NT2/D1 (cell line): Measurements from ENCODE around the gene CDRT4.

ENCODE experiments used
- SUZ12 ChIP-seq: IDR thresholded peaks from 2 replicates; pipeline ENCODE4 v1.6.1; 2011; ENCODE audit not compliant: insufficient read length, insufficient read depth; ENCODE audit errors: extremely low read depth
- YY1 ChIP-seq: IDR thresholded peaks from 2 replicates; pipeline ENCODE4 v1.6.1; 2011; ENCODE audit not compliant: insufficient read length, insufficient read depth
- ZNF274 ChIP-seq: IDR thresholded peaks from 2 replicates; pipeline ENCODE4 v1.6.1; 2011; ENCODE audit warnings: mild to moderate bottlenecking, low read depth, low read length

DNA sequence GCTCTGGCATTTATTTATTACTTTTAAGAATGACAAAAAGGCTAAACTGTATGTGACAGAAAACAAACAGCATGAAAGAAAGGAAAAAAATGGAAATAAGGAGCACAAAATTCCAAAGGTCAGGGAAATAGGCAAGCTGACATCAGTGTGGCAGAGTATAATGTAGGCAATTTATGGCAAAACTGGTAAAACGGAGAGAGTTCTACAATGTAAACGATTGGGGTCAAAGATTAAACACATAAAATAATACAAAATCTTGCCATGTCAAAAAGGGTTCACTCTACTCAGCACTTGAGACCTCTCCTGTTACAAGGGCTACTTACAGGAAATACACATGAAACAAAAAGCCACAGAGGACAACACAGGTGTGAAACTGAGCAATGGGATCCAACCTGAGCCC is 47.0 kb upstream of the CDRT4 start:
- TF ChIP-seq YY1 (no peak), SUZ12 (no peak), ZNF274 (no peak)
